Measurements from ENCODE around the gene OR52K1.
"Not testable (repeated sequence)": the region's sequence is repeated elsewhere in the genome, so short reads cannot be mapped to it uniquely, and the experiment has no call there.

The OR52K1 gene

DNA sequence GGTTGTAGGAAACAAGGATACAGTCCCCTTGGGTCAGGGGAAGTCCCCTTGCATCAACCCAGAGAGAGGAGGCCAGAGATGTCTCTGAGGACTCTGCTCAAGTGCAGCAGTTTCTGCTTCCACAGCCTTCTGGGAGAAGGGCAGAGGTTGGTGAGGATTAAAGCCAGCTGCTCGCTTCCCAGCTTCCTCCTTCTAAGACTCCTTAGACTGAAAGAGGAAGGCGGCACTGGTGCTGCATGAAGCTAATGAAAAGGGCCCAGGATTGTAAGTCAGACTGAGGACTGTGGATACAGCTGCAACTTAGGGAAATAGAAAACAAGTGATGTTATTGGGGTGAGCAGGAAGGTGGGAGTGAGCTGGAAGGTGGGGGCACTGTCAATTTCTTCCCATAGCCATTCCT lies at the start of gene OR52K1:
Gene OR52K1, plus strand, starts transcription at position 202 of the 400 bp plus-strand sequence. CDS start 6,255 bp downstream, outside the sequence.
- no peak for DNase-seq

DNA sequence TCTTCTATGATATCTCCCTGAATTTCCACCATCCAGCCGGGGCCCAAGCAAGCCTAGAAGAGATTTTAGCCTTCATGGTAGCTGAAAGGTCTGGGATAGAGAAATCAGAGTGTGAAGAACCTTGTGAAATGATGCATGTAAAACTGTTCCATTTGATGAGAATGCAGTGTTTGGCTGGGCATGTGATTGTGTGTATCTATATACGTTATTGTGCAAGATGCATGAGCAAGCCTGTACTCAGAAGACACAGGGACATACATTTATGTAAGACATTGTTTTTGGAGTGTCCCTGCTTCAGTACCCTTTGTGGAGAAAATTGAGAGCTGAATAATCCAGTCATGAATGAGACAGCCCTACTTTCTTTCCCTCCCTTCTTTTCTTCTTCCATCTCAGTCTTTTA lies 48.6 kb upstream of the OR52K1 start:
- DNase-seq = no peak

- DNase-seq = no peak
These were observed 46.0 kb upstream of the OR52K1 start for GRCh38 chr11:4436411-4436810.

- DNase-seq = no peak
These were observed 40.9 kb upstream of the OR52K1 start for GRCh38 chr11:4441515-4441914.

- no peak for DNase-seq
These were observed 39.1 kb upstream of the OR52K1 start for GRCh38 chr11:4443232-4443891.

DNA sequence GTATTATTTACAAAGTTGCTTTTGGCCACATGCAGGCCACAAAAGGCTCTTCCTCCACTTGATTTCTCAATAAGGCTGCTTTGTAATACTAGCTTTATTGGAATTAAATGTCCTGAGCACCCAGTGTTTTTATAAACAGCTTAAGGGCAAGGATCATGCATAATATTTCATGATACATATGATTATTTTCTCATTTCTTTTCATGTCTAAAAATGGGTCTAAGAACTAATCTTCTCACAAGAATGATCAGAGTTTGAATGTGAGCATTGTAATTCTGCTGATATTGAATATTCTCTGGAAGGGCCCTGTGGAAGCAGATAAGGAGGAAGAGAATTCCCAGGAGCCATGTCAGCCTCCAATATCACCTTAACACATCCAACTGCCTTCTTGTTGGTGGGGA lies 33.5 kb upstream of the OR52K1 start, which contains the start of gene OR52K2:
Gene OR52K2, plus strand, starts transcription at position 301 of the 400 bp plus-strand sequence. Its CDS starts 45 bp downstream, at position 346.
- no peak for DNase-seq

DNA sequence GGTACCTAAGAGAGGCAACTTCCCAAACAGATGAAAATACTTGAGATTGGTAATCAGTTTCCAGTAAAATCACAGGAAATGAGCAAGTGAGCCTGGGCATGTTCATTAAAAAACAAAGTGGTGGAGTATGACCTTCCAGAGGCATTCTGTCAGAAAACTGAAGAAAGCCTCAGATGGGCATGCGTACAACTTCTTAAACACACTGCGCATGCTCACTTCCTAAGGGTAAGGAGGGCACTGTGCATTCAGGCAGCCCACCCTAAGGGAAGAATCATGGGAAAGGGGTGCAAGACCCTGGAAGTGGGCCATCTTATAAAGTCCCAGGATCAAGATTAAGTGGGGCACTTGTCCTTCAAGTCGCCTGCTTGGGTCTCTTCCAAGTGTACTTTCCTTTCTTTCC lies 29.3 kb upstream of the OR52K1 start:
- no peak for DNase-seq

DNA sequence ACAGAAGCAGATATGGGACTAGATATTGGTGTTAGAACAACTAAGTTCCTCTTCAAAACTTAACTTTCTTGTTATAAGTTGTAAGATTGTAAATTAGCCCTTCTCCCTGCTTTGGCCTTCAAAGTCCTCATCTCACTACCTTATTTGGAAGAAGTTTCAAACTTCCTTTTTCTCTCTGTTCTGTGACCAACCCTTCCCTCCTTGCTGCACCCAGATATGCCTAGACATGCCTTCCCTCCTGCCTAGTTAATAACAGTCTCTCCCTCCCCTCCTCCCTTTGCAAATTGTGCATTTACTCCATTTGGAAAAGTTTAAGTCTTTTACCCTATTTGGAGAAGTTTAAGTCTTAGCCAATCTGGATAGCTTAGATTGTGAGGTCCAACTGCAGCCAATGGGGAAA lies 28.4 kb upstream of the OR52K1 start:
- DNase-seq = no peak

- no peak for DNase-seq
These were observed 27.0 kb upstream of the OR52K1 start for GRCh38 chr11:4455419-4455818.

- no peak for DNase-seq
These were observed 22.9 kb upstream of the OR52K1 start for GRCh38 chr11:4459500-4459899.

DNA sequence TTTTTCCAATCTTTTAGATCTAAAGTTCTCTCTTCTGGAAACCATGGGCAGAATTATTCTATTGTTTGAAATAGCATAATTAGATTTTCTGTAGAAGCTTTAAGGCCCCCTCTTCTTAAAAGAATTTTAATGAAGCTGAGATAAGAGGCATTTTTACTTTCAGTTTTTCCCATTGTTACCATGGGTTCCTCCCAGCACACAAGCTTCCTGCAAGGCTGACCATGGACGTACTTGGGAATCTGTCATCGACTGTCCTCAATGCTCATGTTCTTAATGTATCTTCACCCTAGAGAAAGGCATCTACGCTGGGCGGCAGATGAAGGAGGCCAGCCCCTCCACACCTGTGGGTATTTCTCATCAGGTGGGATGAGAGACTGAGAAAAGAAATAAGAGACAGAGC lies 22.3 kb upstream of the OR52K1 start:
- no peak for DNase-seq

- DNase-seq = no peak
These were observed 18.0 kb upstream of the OR52K1 start for GRCh38 chr11:4464216-4465159.

DNA sequence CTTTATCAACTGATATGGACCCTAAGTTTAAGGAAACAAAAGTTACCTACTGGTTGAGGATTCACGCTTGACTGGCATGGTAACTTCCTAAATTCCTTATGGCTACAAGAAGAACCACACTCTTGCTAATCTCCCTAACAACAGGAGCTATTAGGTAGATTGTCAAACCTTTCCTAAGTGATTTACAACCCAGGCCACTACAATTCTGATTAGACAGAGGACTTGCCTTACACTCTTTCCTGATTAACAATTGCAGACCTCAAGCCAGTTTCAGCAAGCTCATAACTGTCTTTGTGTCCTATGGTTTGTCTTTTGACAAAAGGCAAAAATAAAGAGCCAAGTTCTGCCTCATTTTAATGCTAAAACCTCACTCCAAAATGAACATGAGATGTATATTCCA lies 17.0 kb upstream of the OR52K1 start:
- DNase-seq = no peak

DNA sequence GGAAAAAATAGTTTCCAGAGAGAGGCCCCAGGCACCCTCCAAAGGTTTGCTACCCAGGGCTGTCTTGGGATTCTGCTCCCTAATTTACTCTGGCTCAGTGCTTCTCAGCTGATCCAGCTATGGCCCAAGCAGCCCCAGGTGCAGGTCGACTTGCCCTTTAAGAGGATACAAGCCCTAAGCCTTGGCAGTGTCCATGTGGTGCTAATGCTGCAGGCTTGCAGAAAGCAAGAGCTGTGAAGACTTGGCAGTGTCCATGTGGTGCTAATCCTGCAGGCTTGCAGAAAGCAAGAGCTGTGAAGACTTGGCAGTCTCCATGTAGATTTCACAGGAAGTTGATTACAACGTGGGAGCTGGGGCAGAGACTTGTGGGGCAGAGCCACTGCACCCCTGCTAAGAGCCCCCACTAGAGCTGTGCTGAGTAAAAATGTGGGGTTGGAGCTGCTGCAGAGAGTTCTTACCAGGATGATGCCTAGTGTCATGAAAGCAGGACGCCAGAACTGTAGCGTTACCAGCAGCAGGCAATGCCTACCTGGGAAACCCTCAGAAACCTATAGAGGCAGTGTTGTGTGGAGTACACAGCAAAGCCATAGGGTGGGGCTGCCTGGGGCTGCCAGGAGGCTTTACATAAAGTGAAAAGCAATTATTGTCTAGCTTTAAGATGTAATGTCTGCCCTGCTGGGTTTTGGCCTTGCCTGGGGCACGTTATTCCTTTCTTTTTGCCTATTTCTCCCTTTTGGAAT lies 16.1 kb upstream of the OR52K1 start:
- no peak for DNase-seq

DNA sequence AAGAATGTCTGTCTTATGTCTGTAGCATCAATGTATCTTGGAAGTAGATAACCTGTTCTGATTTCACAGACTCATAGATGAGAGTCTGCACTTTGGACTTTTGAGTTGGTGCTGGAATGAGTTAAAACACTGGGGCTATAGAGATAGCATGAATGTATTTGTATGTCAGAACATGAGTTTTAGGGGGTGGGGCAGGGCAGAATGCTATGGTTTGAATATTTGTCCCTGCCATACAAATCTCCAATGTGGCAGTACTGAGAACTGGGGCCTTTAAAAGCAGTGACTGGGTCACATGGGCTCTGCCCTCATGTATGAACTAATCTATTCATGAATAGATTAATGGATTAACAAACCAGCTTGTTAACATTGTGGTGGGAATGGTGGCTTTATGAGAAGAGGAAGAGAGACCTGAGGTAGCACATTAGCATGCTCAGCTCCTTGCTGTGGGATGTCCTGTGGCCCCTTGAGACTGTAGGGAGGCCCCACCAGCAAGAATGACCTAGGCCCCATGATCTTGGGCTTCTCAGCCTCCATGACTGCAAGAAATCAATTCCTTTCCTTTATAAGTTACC lies 15.5 kb upstream of the OR52K1 start:
- no peak for DNase-seq

- no peak for DNase-seq
These were observed 14.4 kb upstream of the OR52K1 start for GRCh38 chr11:4467811-4468606.

- no peak for DNase-seq
These were observed 2.8 kb upstream of the OR52K1 start for GRCh38 chr11:4479644-4480043.

- DNase-seq = no peak
These were observed 1.7 kb upstream of the OR52K1 start for GRCh38 chr11:4480577-4481239.

- DNase-seq = no peak
These were observed 1.2 kb upstream of the OR52K1 start for GRCh38 chr11:4481240-4481582.

DNA sequence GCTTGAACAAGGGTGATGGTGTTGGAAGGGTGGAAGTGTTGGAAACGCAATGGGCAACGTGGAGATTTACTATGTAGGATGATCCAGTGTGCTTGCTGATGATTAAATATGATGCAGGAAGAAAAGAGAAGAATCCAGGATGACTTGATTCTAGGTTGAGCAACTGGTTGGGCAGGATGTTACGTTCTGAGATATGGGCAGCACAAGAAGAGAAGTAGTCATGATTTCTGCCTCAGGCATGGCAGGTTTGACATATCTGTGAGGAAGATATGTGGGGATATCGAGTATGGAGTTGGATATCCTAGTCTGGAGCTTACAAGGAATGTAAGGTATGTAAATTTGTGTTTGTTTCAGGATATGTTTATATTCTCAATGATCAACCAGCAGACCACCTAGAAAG lies 1.9 kb downstream of the OR52K1 start:
- DNase-seq = no peak

- DNase-seq = not testable (repeated sequence)
These were observed 9.0 kb downstream of the OR52K1 start for GRCh38 chr11:4491405-4491804.

Data from activated naive CD4-positive, alpha-beta T cell treated with Interleukin-2 at 50 U/mL for 16 hours (primary cell).